T-helper 9 cell (primary cell): Measurements from ENCODE around the gene VAT1L.

Experiments
- DNase-seq: peaks from one replicate; pipeline ENCODE4 v3.0.0-alpha.2; 2020

The VAT1L gene

GRCh38 chr16:77869997-77870813 lies 81.8 kb downstream of the VAT1L start:
- no peak for DNase-seq

- no peak for DNase-seq
Observed at GRCh38 chr16:77871932-77872331, 83.6 kb downstream of the VAT1L start.

GRCh38 chr16:77873066-77873465 lies 84.7 kb downstream of the VAT1L start:
- no peak for DNase-seq

GRCh38 chr16:77874347-77874746 lies 86.0 kb downstream of the VAT1L start:
- no peak for DNase-seq

- DNase-seq = no peak
Observed at GRCh38 chr16:77876776-77877175, 88.4 kb downstream of the VAT1L start.

GRCh38 chr16:77877712-77878347 lies 89.5 kb downstream of the VAT1L start:
- no peak for DNase-seq

GRCh38 chr16:77881355-77882030 lies 93.1 kb downstream of the VAT1L start:
- DNase-seq = no peak

GRCh38 chr16:77882358-77882757 lies 94.0 kb downstream of the VAT1L start:
- no peak for DNase-seq

GRCh38 chr16:77885571-77886295 lies 97.4 kb downstream of the VAT1L start:
- no peak for DNase-seq

- no peak for DNase-seq
Observed at GRCh38 chr16:77888871-77889270, 100.5 kb downstream of the VAT1L start.

- DNase-seq = no peak
Observed at GRCh38 chr16:77890075-77890474, 101.7 kb downstream of the VAT1L start.

- no peak for DNase-seq
Observed at GRCh38 chr16:77894162-77894561, 105.8 kb downstream of the VAT1L start.

GRCh38 chr16:77895962-77896361 lies 107.6 kb downstream of the VAT1L start:
- DNase-seq = no peak

- DNase-seq = no peak
Observed at GRCh38 chr16:77896415-77897128, 108.2 kb downstream of the VAT1L start.

- no peak for DNase-seq
Observed at GRCh38 chr16:77897129-77897437, 108.7 kb downstream of the VAT1L start.

- DNase-seq = no peak
Observed at GRCh38 chr16:77897831-77898605, 109.7 kb downstream of the VAT1L start.

- DNase-seq = no peak
Observed at GRCh38 chr16:77898671-77899211, 110.4 kb downstream of the VAT1L start.

- DNase-seq = no peak
Observed at GRCh38 chr16:77899416-77899815, 111.1 kb downstream of the VAT1L start.

- DNase-seq = no peak
Observed at GRCh38 chr16:77905374-77905920, 117.1 kb downstream of the VAT1L start.

- no peak for DNase-seq
Observed at GRCh38 chr16:77910021-77910420, 121.7 kb downstream of the VAT1L start.

- DNase-seq = no peak
Observed at GRCh38 chr16:77912617-77913016, 124.3 kb downstream of the VAT1L start.
